GM10847 (cell line): ENCODE data around the gene NCBP2.

Source experiments
- POLR2A ChIP-seq: IDR thresholded peaks from 2 replicates; pipeline ENCODE4 v1.6.1; 2011; ENCODE audit not compliant: insufficient read length; ENCODE audit errors: extremely low read depth

NCBP2 gene

GRCh38 chr3:196927571-196928453, 14.5 kb downstream of the NCBP2 start:
- TF ChIP-seq POLR2A = no peak

DNA sequence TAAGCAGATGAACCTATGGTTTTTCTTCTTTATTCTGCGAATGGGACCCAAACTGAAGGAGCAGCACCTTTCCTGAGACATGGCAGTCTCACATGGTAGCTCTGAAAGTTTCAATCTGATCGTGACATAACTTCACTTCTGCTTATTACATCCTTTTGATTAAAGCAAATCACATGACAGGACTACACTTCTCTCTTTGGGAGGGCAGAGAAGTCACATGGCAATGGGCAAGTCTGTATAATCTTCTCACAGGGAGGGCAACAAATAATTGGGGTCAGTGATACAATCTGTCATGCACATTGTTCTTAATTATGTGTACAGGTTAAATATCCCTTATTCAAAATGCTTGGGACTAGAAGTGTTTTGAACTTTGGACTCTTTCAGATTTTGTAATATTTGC, 21.6 kb downstream of the NCBP2 start:
- TF ChIP-seq POLR2A = no peak

- no peak for TF ChIP-seq POLR2A
Measured at GRCh38 chr3:196918968-196919367, 23.4 kb downstream of the NCBP2 start.

- no peak for TF ChIP-seq POLR2A
Measured at GRCh38 chr3:196916995-196917394, 25.3 kb downstream of the NCBP2 start.

GRCh38 chr3:196916221-196916620, 26.1 kb downstream of the NCBP2 start:
- TF ChIP-seq POLR2A = no peak

DNA sequence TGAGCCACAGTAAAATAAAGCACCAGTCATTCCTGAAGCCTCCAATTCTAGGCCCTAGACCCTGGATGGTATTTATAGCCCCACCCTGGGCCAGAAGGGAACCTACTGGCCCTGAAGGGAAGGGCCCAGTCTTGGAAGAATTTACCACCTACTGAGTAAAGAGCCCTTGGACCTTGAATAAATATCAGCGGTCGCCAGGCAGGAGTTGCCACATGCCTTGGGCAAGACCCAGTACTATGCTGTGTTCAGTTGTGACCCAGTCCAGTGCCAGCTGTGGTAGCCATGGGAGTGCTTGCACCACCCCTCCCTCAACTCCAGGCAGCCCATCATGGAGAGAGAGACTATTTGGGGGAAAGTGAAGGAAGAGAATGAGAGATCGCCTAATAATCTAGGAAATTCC, 27.0 kb downstream of the NCBP2 start:
- TF ChIP-seq POLR2A = no peak

GRCh38 chr3:196914866-196915265, 27.5 kb downstream of the NCBP2 start:
- no peak for TF ChIP-seq POLR2A

- TF ChIP-seq POLR2A = no peak
Measured at GRCh38 chr3:196903740-196904139, 38.6 kb downstream of the NCBP2 start.

- TF ChIP-seq POLR2A = no peak
Measured at GRCh38 chr3:196902296-196902695, 40.0 kb downstream of the NCBP2 start.

DNA sequence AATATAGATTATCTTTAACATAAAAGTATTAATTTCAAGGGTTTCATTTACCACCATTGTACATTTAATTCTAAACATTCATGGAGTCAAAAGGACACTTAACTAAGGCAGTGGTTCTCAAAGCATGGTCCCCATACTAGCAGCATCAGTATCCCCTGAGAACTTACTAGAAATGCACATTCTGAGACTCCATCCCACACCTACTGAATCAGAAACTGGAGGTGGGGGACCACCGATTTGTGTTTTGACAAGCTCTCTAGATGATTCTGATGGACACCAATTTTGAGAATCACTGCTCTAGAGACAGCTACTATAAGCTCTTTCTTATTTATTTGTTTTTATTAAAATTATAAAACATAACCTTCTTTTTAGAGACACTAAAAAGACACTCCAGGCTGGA, 40.6 kb downstream of the NCBP2 start:
- no peak for TF ChIP-seq POLR2A

- TF ChIP-seq POLR2A = no peak
Measured at GRCh38 chr3:196896229-196896628, 46.1 kb downstream of the NCBP2 start.

- TF ChIP-seq POLR2A = no peak
Measured at GRCh38 chr3:196894557-196895295, 47.6 kb downstream of the NCBP2 start.

DNA sequence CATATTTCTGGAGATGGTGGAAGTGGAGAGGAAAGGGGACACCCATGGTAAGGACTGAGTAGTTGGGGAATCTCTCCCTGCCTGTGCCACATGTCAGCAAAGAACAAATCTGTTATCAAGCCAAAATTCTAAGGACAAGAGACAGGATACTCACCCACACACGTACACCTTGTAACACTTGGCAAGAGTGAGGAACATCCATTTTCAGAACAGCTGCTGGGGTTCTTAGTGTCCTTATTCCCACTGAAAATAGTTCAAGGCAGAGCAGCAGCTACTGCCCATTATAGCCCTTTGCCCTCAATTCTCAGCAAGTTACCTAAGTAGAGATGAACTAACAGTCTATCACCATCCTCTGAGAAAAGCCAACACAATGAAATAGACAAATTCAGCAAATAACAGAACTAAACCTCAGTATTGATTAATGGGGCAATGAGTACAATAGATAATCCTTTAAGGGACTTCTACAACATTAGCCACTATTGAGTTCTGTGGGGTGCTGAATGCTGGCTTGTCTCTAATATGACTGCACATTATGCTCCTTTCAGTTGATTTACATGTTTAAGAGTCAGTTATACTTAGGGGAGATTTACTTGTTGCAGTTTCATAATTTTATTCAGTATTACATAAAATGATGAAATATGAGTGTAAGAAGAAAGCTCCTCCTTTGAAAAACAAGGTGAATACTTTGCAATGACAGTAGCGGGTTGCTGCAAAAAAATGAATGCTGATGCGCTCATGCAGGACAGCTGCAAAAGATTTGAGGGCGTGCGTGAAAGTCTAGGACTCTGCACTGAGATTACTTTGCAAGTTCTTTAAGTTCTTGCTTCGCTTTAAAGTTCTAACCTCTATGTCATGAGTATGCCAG, 52.3 kb downstream of the NCBP2 start:
- TF ChIP-seq POLR2A = no peak

- no peak for TF ChIP-seq POLR2A
Measured at GRCh38 chr3:196886144-196886543, 56.2 kb downstream of the NCBP2 start.
